Stomach (tissue), 4 donors: Measurements from ENCODE around the gene GAGE13.

Experiments used
- CTCF ChIP-seq, 7 experiments: fragments of 450-650 bp in 4 of 7; fragments of 200-600 bp in 3 of 7; sonication (generic) in 3 of 7; IDR thresholded peaks; one replicate each; pipeline ENCODE4 v1.5.1; 2016 to 2019; ENCODE audit warnings: antibody characterized with exemption in 7 of 7, control low read depth in 2 of 7, mild to moderate bottlenecking in 1 of 7
- EP300 ChIP-seq: sonication (generic); formaldehyde crosslinking; IDR thresholded peaks from one replicate; pipeline ENCODE4 v1.6.1; 2017; ENCODE audit warnings: antibody characterized with exemption
- POLR2A ChIP-seq, 4 donors: fragments of 450-650 bp; IDR thresholded peaks; one replicate each; pipeline ENCODE4 v1.6.1; 2016; ENCODE audit warnings: antibody characterized with exemption in 4 of 4, control low read depth in 2 of 4, mild to moderate bottlenecking in 1 of 4, moderate library complexity in 1 of 4
- POLR2AphosphoS5 ChIP-seq, 3 donors: sonication (generic); formaldehyde crosslinking; IDR thresholded peaks; one replicate each; pipeline ENCODE4 v1.6.1; 2016; ENCODE audit warnings: antibody characterized with exemption in 3 of 3

DNA sequence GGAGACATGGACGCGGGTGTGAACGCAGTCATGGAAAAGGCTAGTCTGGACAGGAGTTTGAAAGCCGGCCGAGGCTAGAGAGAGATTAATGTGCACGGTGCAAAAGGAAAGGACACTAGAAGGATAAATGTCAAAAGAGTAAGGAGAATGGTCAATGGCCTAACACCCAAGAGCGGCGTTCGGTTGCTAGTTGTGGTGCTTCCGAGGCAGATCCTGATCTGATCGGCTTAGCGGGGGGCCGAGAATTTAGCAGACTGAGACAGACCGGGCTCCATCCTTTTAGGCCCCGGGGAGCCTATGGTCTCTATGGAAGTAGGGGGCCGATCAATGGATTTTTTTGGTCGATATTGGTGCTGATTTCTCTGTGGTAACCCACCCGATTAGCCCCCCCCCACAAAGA, 21.0 kb upstream of the GAGE13 start:
- TF ChIP-seq CTCF (IDR thresholded peaks at IDR 0.05) = no peak
- no peak for TF ChIP-seq POLR2A (IDR thresholded peaks at IDR 0.05)
- no peak for TF ChIP-seq EP300
- TF ChIP-seq POLR2AphosphoS5 (IDR thresholded peaks at IDR 0.05) = no peak
